DND-41 (cell line): Measurements from ENCODE around the gene FAM53B.

Experiments used
- ATAC-seq: fragments of 200-7000 bp; cut with Tn5 transposase; 3 replicates; pipeline ENCODE4 v1.9.1; 2021; ENCODE audit warnings: low read depth; ENCODE audit not compliant: insufficient read depth
- DNase-seq: peaks from one replicate; pipeline ENCODE4 v3.0.0-alpha.2; 2020
- H2AFZ ChIP-seq: 2 replicates; pipeline ENCODE4 v1.6.0; 2012; ENCODE audit warnings: low read depth, low read length
- H3K27ac ChIP-seq: 2 replicates; pipeline ENCODE4 v1.5.1; 2012; ENCODE audit warnings: low read length, inconsistent platforms
- H3K27me3 ChIP-seq: fragments of 200-600 bp; sonication (generic); 2 replicates; pipeline ENCODE4 v1.6.0; 2012; ENCODE audit warnings: low read length, mild to moderate bottlenecking, inconsistent platforms; ENCODE audit not compliant: insufficient read depth, poor library complexity
- H3K36me3 ChIP-seq: 2 replicates; pipeline ENCODE4 v1.5.1; 2012; ENCODE audit warnings: low read length, inconsistent platforms; ENCODE audit not compliant: insufficient read depth
- H3K4me1 ChIP-seq: 2 replicates; pipeline ENCODE4 v1.5.1; 2012; ENCODE audit warnings: mild to moderate bottlenecking, low read length; ENCODE audit not compliant: insufficient read depth
- H3K4me2 ChIP-seq: 2 replicates; pipeline ENCODE4 v1.6.0; 2012; ENCODE audit warnings: mild to moderate bottlenecking, moderate library complexity, low read length, inconsistent platforms; ENCODE audit not compliant: insufficient read depth
- H3K4me3 ChIP-seq, 2 experiments: fragments of 200-600 bp in 1 of 2; shearing (Covaris generic) in 1 of 2; 2 replicates each; pipeline ENCODE4 v1.5.1; 2012 to 2016; ENCODE audit warnings: inconsistent platforms in 2 of 2, low read length in 2 of 2, mild to moderate bottlenecking in 2 of 2, low read depth in 1 of 2, moderate library complexity in 1 of 2
- H3K79me2 ChIP-seq: 2 replicates; pipeline ENCODE4 v1.6.0; 2012; ENCODE audit warnings: low read length, inconsistent platforms; ENCODE audit not compliant: insufficient read depth
- H3K9ac ChIP-seq: 2 replicates; pipeline ENCODE4 v1.6.0; 2012; ENCODE audit warnings: low read depth, mild to moderate bottlenecking, inconsistent platforms, low read length, moderate library complexity
- H3K9me3 ChIP-seq: 2 replicates; pipeline ENCODE4 v1.5.1; 2012; ENCODE audit warnings: low read length, moderate library complexity, mild to moderate bottlenecking, inconsistent platforms; ENCODE audit not compliant: insufficient read depth, severe bottlenecking
- H4K20me1 ChIP-seq: 2 replicates; pipeline ENCODE4 v1.6.0; 2012; ENCODE audit warnings: low read length; ENCODE audit not compliant: insufficient read depth
- EZH2 ChIP-seq: IDR thresholded peaks from 3 replicates; pipeline ENCODE4 v1.6.1; 2012; ENCODE audit warnings: borderline replicate concordance, low read depth, mild to moderate bottlenecking, moderate library complexity, low read length, inconsistent platforms; ENCODE audit not compliant: severe bottlenecking
- TF ChIP-seq, protein P1 (sequence below): IDR thresholded peaks from 2 replicates; pipeline ENCODE4 v1.5.1; 2012; ENCODE audit warnings: borderline replicate concordance, low read length, moderate library complexity, mild to moderate bottlenecking; ENCODE audit not compliant: poor library complexity, severe bottlenecking; ENCODE audit errors: extremely low read depth

Gene FAM53B

DNA sequence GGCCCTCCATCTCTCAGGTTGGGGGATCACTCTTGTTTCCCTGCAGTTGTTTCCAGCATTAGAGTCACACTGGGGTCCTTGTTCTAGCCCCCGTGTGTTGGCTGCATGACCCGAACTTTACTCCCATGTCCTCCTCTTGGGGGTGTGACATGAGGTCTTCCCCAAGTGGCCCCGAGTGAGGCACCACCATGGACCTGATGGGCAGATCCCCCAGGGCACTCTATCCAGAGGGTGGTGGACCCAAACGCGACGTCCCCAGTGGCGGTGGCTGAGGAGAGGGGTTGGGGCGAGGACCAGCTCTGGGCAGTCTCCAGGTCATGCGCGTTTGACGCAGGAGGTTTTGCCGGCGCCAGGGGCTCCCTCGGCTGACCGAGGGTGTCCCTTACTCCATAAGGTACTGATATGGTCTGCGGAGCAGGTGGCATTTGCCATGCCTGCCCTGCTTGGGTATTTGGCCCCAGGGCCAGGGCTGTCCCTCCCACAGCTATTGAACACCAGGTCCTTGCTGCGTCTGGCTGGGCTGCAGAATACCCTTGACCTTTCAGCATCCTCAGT lies 150.7 kb downstream of the FAM53B start:
- Histone ChIP-seq H2AFZ (no peak overlapping the region), H3K79me2 (no peaks in the 10 kb centered on the region), H3K27me3 (no peaks in the 10 kb centered on the region), H3K9ac (no peak overlapping the region), H4K20me1 (no peaks in the 10 kb centered on the region), H3K4me1 (peaks cover 9% of the 10 kb centered on the region), H3K36me3 (no peaks in the 10 kb centered on the region), H3K9me3 (no peaks in the 10 kb centered on the region), H3K4me2 (no peak overlapping the region), H3K4me3 (no peak overlapping the region), H3K27ac (no peak overlapping the region)
- ATAC-seq (no peak), DNase-seq (no peak)
- TF ChIP-seq, protein P1, sequence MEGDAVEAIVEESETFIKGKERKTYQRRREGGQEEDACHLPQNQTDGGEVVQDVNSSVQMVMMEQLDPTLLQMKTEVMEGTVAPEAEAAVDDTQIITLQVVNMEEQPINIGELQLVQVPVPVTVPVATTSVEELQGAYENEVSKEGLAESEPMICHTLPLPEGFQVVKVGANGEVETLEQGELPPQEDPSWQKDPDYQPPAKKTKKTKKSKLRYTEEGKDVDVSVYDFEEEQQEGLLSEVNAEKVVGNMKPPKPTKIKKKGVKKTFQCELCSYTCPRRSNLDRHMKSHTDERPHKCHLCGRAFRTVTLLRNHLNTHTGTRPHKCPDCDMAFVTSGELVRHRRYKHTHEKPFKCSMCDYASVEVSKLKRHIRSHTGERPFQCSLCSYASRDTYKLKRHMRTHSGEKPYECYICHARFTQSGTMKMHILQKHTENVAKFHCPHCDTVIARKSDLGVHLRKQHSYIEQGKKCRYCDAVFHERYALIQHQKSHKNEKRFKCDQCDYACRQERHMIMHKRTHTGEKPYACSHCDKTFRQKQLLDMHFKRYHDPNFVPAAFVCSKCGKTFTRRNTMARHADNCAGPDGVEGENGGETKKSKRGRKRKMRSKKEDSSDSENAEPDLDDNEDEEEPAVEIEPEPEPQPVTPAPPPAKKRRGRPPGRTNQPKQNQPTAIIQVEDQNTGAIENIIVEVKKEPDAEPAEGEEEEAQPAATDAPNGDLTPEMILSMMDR: no peak
- TF ChIP-seq EZH2: no peak

- no peaks in the 10 kb centered on the region for H3K36me3 ChIP-seq
- H3K4me2 ChIP-seq: no peak overlapping the region
- TF ChIP-seq EZH2: no peak
- TF ChIP-seq, protein P1: no peak
- no peaks in the 10 kb centered on the region for H3K79me2 ChIP-seq
- H2AFZ ChIP-seq: no peak overlapping the region
- H3K9ac ChIP-seq: no peak overlapping the region
- no peak for ATAC-seq
- no peak overlapping the region for H3K27ac ChIP-seq
- H3K9me3 ChIP-seq: no peaks in the 10 kb centered on the region
- no peak for DNase-seq
- H3K27me3 ChIP-seq: no peaks in the 10 kb centered on the region
- H3K4me3 ChIP-seq: no peak overlapping the region
- H3K4me1 ChIP-seq: peaks cover 9% of the 10 kb centered on the region
- no peaks in the 10 kb centered on the region for H4K20me1 ChIP-seq
Observed at GRCh38 chr10:124592736-124593430, 151.3 kb downstream of the FAM53B start.

DNA sequence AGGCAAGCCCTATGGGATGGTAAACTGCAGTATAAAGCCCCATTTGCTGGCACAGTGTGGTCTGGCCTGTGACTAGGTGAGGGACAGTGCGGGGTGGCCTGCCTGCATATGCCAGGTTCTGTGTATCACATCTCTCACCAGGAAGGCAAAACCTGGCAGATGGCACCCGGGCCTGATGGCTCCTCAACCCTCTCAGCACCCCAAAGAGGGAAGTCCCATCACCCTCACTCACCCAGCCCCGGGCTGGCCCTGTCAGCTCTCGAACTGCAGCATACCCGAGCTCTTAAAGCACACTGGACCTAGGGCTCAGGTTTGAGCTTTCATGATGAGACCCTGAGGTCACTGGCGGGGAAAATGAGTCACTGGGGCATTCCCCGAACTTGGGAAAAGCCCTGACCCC lies 152.1 kb downstream of the FAM53B start:
- TF ChIP-seq, protein P1: no peak
- no peak for TF ChIP-seq EZH2
- H3K36me3 ChIP-seq: no peaks in the 10 kb centered on the region
- H3K4me3 ChIP-seq: no peak overlapping the region
- H3K4me1 ChIP-seq: peaks cover 9% of the 10 kb centered on the region
- no peaks in the 10 kb centered on the region for H3K9me3 ChIP-seq
- ATAC-seq (no peak), DNase-seq (no peak)
- no peak overlapping the region for H3K9ac ChIP-seq
- no peaks in the 10 kb centered on the region for H3K27me3 ChIP-seq
- H2AFZ ChIP-seq: no peak overlapping the region
- H3K79me2 ChIP-seq: no peaks in the 10 kb centered on the region
- H4K20me1 ChIP-seq: no peaks in the 10 kb centered on the region
- no peak overlapping the region for H3K4me2 ChIP-seq
- H3K27ac ChIP-seq: no peak overlapping the region
